Trophoblast cell (in vitro differentiated cells and primary cell): Measurements from ENCODE around the gene MBD3L1.

Experiments
- DNase-seq, 2 donors: peaks; one replicate each; pipeline ENCODE4 v3.0.0-alpha.2; 2016
- H2AFZ ChIP-seq: 2 replicates; pipeline ENCODE4 v1.6.1; 2013; ENCODE audit warnings: low read length, moderate library complexity, mild to moderate bottlenecking; ENCODE audit not compliant: insufficient read depth, poor library complexity
- H2AK5ac ChIP-seq: 2 replicates; pipeline ENCODE4 v1.6.1; 2013; ENCODE audit warnings: mild to moderate bottlenecking, low read length
- H2BK120ac ChIP-seq: 2 replicates; pipeline ENCODE4 v1.6.1; 2013; ENCODE audit warnings: low read length, mild to moderate bottlenecking, moderate library complexity; ENCODE audit not compliant: insufficient read depth, poor library complexity
- H2BK12ac ChIP-seq: 2 replicates; pipeline ENCODE4 v1.6.1; 2013; ENCODE audit warnings: mild to moderate bottlenecking, low read length, moderate library complexity
- H2BK5ac ChIP-seq: 2 replicates; pipeline ENCODE4 v1.6.1; 2013; ENCODE audit warnings: low read length, low read depth, moderate library complexity, mild to moderate bottlenecking; ENCODE audit not compliant: poor library complexity
- H3K14ac ChIP-seq: 2 replicates; pipeline ENCODE4 v1.6.1; 2013; ENCODE audit warnings: mild to moderate bottlenecking, low read length
- H3K18ac ChIP-seq: 2 replicates; pipeline ENCODE4 v1.6.1; 2013; ENCODE audit warnings: mild to moderate bottlenecking, low read length
- H3K23ac ChIP-seq: 2 replicates; pipeline ENCODE4 v1.6.1; 2013; ENCODE audit warnings: low read length
- H3K27ac ChIP-seq: 2 replicates; pipeline ENCODE4 v1.5.1; 2013; ENCODE audit warnings: low read depth, mild to moderate bottlenecking, inconsistent platforms, low read length, moderate library complexity
- H3K27me3 ChIP-seq: 2 replicates; pipeline ENCODE4 v1.6.1; 2013; ENCODE audit warnings: inconsistent platforms, mild to moderate bottlenecking, low read length, moderate library complexity; ENCODE audit not compliant: insufficient read depth
- H3K36me3 ChIP-seq, 2 experiments: 1 replicate in 1 of 2; 2 replicates in 1 of 2; pipeline ENCODE4 v1.6.1; 2013; ENCODE audit warnings: low read length in 2 of 2, mild to moderate bottlenecking in 2 of 2, moderate library complexity in 1 of 2; ENCODE audit not compliant: insufficient read depth in 2 of 2, control insufficient read depth in 1 of 2
- H3K4ac ChIP-seq: 2 replicates; pipeline ENCODE4 v1.6.1; 2013; ENCODE audit warnings: low read depth, mild to moderate bottlenecking, low read length, moderate library complexity
- H3K4me1 ChIP-seq, 2 experiments: 1 replicate in 1 of 2; 2 replicates in 1 of 2; pipeline ENCODE4 v1.6.1; 2013; ENCODE audit warnings: low read length in 2 of 2, mild to moderate bottlenecking in 2 of 2, moderate library complexity in 1 of 2; ENCODE audit not compliant: insufficient read depth in 2 of 2, control insufficient read depth in 1 of 2
- H3K4me2 ChIP-seq: 2 replicates; pipeline ENCODE4 v1.6.1; 2013; ENCODE audit warnings: inconsistent platforms, mild to moderate bottlenecking, low read length, moderate library complexity
- H3K4me3 ChIP-seq: 2 replicates; pipeline ENCODE4 v1.5.1; 2013; ENCODE audit warnings: mild to moderate bottlenecking, low read depth, low read length, inconsistent platforms
- H3K79me1 ChIP-seq: one replicate; pipeline ENCODE4 v1.6.1; 2013; ENCODE audit warnings: low read length
- H3K79me2 ChIP-seq: 2 replicates; pipeline ENCODE4 v1.6.1; 2013; ENCODE audit warnings: low read length, mild to moderate bottlenecking; ENCODE audit not compliant: control insufficient read depth, insufficient read depth, poor library complexity
- H3K9ac ChIP-seq: 2 replicates; pipeline ENCODE4 v1.6.1; 2013; ENCODE audit warnings: mild to moderate bottlenecking, low read length
- H3K9me3 ChIP-seq: 2 replicates; pipeline ENCODE4 v1.6.1; 2013; ENCODE audit warnings: low read depth, mild to moderate bottlenecking, control low read depth, inconsistent platforms, low read length; ENCODE audit not compliant: insufficient read depth
- H4K12ac ChIP-seq: 2 replicates; pipeline ENCODE4 v1.6.1; 2013; ENCODE audit warnings: low read depth, mild to moderate bottlenecking, low read length, moderate library complexity
- H4K8ac ChIP-seq: 2 replicates; pipeline ENCODE4 v1.6.1; 2013; ENCODE audit warnings: low read depth, mild to moderate bottlenecking, low read length, moderate library complexity
- H4K91ac ChIP-seq: one replicate; pipeline ENCODE4 v1.6.1; 2013; ENCODE audit warnings: low read depth, mild to moderate bottlenecking, low read length, moderate library complexity
- WGBS: extraction: QIAGEN DNeasy Blood & Tissue Kit; methylation state at CpG from one replicate; pipeline ENCODE4 v1.1.7; 2013; ENCODE audit warnings: missing lambda C conversion rate; ENCODE audit not compliant: insufficient read length, insufficient coverage; ENCODE audit errors: extremely low coverage; 5-methylcytosine and 5-hydroxymethylcytosine counted together

MBD3L1 gene

GRCh38 chr19:8835446-8835845 lies 3.3 kb downstream of the MBD3L1 start:
- Histone ChIP-seq H3K23ac (no peak overlapping the region), H3K4me1 (peaks cover 0 to 2% of the 10 kb centered on the region in 2 experiments), H3K14ac (no peak overlapping the region), H3K36me3 (no peaks in the 10 kb centered on the region), H4K12ac (no peak overlapping the region), H3K27me3 (no peaks in the 10 kb centered on the region), H3K79me1 (peaks cover 7% of the 10 kb centered on the region), H2BK5ac (no peak overlapping the region), H2BK120ac (no peak overlapping the region), H2BK12ac (no peak overlapping the region), H3K9me3 (peaks cover 10% of the 10 kb centered on the region), H4K8ac (no peak overlapping the region), H3K79me2 (peaks cover 4% of the 10 kb centered on the region), H3K4me2 (no peak overlapping the region), H2AFZ (no peak overlapping the region), H3K18ac (no peak overlapping the region), H3K4ac (no peak overlapping the region), H3K4me3 (no peak overlapping the region), H2AK5ac (no peak overlapping the region), H4K91ac (no peak overlapping the region), H3K9ac (no peak overlapping the region), H3K27ac (no peak overlapping the region)
- no peak for DNase-seq
- no CpG with 5 or more reads among the region's 2 CpGs for WGBS

- Histone ChIP-seq H3K4ac (no peak overlapping the region), H3K14ac (no peak overlapping the region)
Measured at GRCh38 chr19:8835877-8836276, 3.7 kb downstream of the MBD3L1 start.

GRCh38 chr19:8840708-8841107 lies 8.5 kb downstream of the MBD3L1 start:
- H3K4me3 ChIP-seq = no peak overlapping the region
- H2BK5ac ChIP-seq = no peak overlapping the region
- no peaks in the 10 kb centered on the region for H3K36me3 ChIP-seq
- no peaks in the 10 kb centered on the region for H3K4me1 ChIP-seq
- no peak overlapping the region for H3K9ac ChIP-seq
- H4K91ac ChIP-seq = no peak overlapping the region
- peaks cover 15% of the 10 kb centered on the region for H3K9me3 ChIP-seq
- no peak overlapping the region for H3K23ac ChIP-seq
- no peak overlapping the region for H2AFZ ChIP-seq
- H3K14ac ChIP-seq = no peak overlapping the region
- no peaks in the 10 kb centered on the region for H3K27me3 ChIP-seq
- H3K4me2 ChIP-seq = no peak overlapping the region
- no peaks in the 10 kb centered on the region for H3K79me1 ChIP-seq
- no peak for DNase-seq
- H4K12ac ChIP-seq = no peak overlapping the region
- no peak overlapping the region for H3K27ac ChIP-seq
- H3K79me2 ChIP-seq = no peaks in the 10 kb centered on the region
- no peak overlapping the region for H4K8ac ChIP-seq
- no CpG with 5 or more reads among the region's 5 CpGs for WGBS
- H2BK120ac ChIP-seq = no peak overlapping the region
- no peak overlapping the region for H3K18ac ChIP-seq
- H2BK12ac ChIP-seq = no peak overlapping the region
- H3K4ac ChIP-seq = no peak overlapping the region
- H2AK5ac ChIP-seq = no peak overlapping the region

More at GRCh38 chr19:8835877-8836276, 3.7 kb downstream of the MBD3L1 start:
- Histone ChIP-seq H2BK120ac (no peak overlapping the region), H3K4me2 (no peak overlapping the region), H3K79me1 (peaks cover 7% of the 10 kb centered on the region), H2BK12ac (no peak overlapping the region), H2AFZ (no peak overlapping the region), H3K9ac (no peak overlapping the region), H3K9me3 (peaks cover 10% of the 10 kb centered on the region), H3K23ac (no peak overlapping the region), H2BK5ac (no peak overlapping the region), H3K27me3 (no peaks in the 10 kb centered on the region), H3K4me3 (no peak overlapping the region), H4K12ac (no peak overlapping the region), H3K27ac (no peak overlapping the region), H3K4me1 (peaks cover 0 to 2% of the 10 kb centered on the region in 2 experiments), H3K18ac (no peak overlapping the region), H2AK5ac (no peak overlapping the region), H3K36me3 (no peaks in the 10 kb centered on the region), H4K8ac (no peak overlapping the region), H4K91ac (no peak overlapping the region), H3K79me2 (peaks cover 4% of the 10 kb centered on the region)
- peak in 1 of 2 donors; percentile 15 for DNase-seq
- no CpG with 5 or more reads among the region's 3 CpGs for WGBS

DNA sequence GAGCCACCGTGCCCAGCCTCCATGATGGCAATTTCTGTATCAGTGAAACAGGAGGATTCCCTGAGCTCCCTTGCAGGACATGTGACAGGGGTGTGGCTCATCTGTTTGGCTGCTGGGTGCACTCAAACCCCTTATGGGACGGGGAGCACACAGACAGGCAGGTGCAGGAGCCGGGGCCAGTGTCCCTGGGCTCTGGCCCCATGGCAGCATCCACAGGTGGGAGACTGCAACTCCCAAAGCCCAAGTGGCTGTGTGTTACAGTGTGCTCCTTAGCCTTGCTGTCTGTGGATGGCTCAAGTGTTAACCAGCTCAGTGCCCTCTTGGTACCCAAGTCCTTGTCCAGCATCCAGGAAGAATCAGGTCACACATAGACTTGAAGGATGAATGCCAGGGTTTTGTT lies 14.6 kb downstream of the MBD3L1 start:
- Histone ChIP-seq H2BK12ac (no peak overlapping the region), H3K4me3 (no peak overlapping the region), H4K91ac (no peak overlapping the region), H2AK5ac (no peak overlapping the region), H3K9ac (no peak overlapping the region), H3K36me3 (no peaks in the 10 kb centered on the region), H3K14ac (no peak overlapping the region), H2BK120ac (no peak overlapping the region), H3K23ac (no peak overlapping the region), H3K79me2 (no peaks in the 10 kb centered on the region), H3K4ac (no peak overlapping the region), H2BK5ac (no peak overlapping the region), H3K27me3 (no peaks in the 10 kb centered on the region), H3K27ac (no peak overlapping the region), H3K79me1 (no peaks in the 10 kb centered on the region), H3K4me1 (no peaks in the 10 kb centered on the region), H4K12ac (no peak overlapping the region), H3K18ac (no peak overlapping the region), H2AFZ (no peak overlapping the region), H4K8ac (no peak overlapping the region), H3K9me3 (peaks cover 34% of the 10 kb centered on the region), H3K4me2 (no peak overlapping the region)
- DNase-seq = no peak
- no CpG with 5 or more reads among the region's 3 CpGs for WGBS
